K562 (cell line): ENCODE measurements around the gene UPK2. TPM values are rescaled to one million over a fixed set of nuclear protein-coding genes. Genes with fewer than 3 reads are reported as not detected.
A peak's percentile ranks its signal among the peaks of the same experiment; 100 is the strongest.

Source experiments
- CTBP1 ChIP-seq: fragments of 450-650 bp; IDR thresholded peaks from 2 replicates; pipeline ENCODE4 v1.6.1; 2016; ENCODE audit warnings: borderline replicate concordance
- ETS1 ChIP-seq: conservative IDR thresholded peaks from 2 replicates; pipeline ENCODE4 v1.6.1; 2011; ENCODE audit warnings: low read depth, mild to moderate bottlenecking, low read length; ENCODE audit not compliant: control insufficient read depth
- MYC ChIP-seq, 2 experiments: fragments of 250-450 bp in 1 of 2; sonication (Bioruptor Pico) in 1 of 2; IDR thresholded peaks; 2 replicates each; pipeline versions ENCODE4 v1.5.1 to v1.6.1; 2012 to 2021; ENCODE audit warnings: low read depth in 2 of 2, borderline replicate concordance in 1 of 2, improper control_type of control experiment in 1 of 2, low read length in 1 of 2, mild to moderate bottlenecking in 1 of 2, moderate library complexity in 1 of 2
- POLR2G ChIP-seq: fragments of 200-400 bp; formaldehyde crosslinking; IDR thresholded peaks from 2 replicates; pipeline ENCODE4 v1.6.1; 2017; ENCODE audit warnings: low read depth, mild to moderate bottlenecking, antibody characterized with exemption, low read length, moderate library complexity
- SIX5 ChIP-seq, 2 experiments: IDR thresholded peaks; 2 replicates each; pipeline ENCODE4 v1.6.1; 2011; ENCODE audit warnings: low read length in 2 of 2, borderline replicate concordance in 1 of 2, low read depth in 1 of 2, mild to moderate bottlenecking in 1 of 2, moderate library complexity in 1 of 2; ENCODE audit not compliant: insufficient read depth in 1 of 2
- ZBTB12 ChIP-seq: fragments of 250-450 bp; sonication (Bioruptor Pico); IDR thresholded peaks from 2 replicates; pipeline ENCODE4 v1.4.0; 2020
- ZBTB40 ChIP-seq, 2 experiments: fragments of 450-650 bp in 1 of 2; sonication (generic) in 1 of 2; formaldehyde crosslinking in 1 of 2; IDR thresholded peaks; 2 replicates each; pipeline versions ENCODE4 v1.7.1 to v1.9.0; 2016 to 2022; ENCODE audit warnings: inconsistent platforms in 1 of 2, mild to moderate bottlenecking in 1 of 2, missing genetic modification reagents in 1 of 2
- ZBTB5 ChIP-seq: fragments of 450-650 bp; IDR thresholded peaks from 2 replicates; pipeline ENCODE4 v1.6.1; 2017; ENCODE audit warnings: antibody characterized with exemption
- ZBTB7A ChIP-seq: IDR thresholded peaks from 2 replicates; pipeline ENCODE4 v1.6.1; 2011; ENCODE audit warnings: low read depth, mild to moderate bottlenecking, low read length, moderate library complexity, borderline replicate concordance; ENCODE audit not compliant: control insufficient read depth
- ZBTB8A ChIP-seq: fragments of 450-650 bp; IDR thresholded peaks from 2 replicates; pipeline ENCODE4 v1.6.1; 2018; ENCODE audit warnings: mild to moderate bottlenecking, moderate library complexity; ENCODE audit not compliant: partially characterized antibody
- polyA plus RNA-seq, 8 experiments: library from polyadenylated mRNA; depleted of rRNA in 4 of 8; stranded (reverse) in 5 of 8; unstranded in 3 of 8; fragments of >200 nt; fragmentation: Nextera tagmentation in 2 of 8; fragmentation: Illumina TruSeq in 1 of 8; extraction: Ambion mirVana in 2 of 8; extraction: Trizol in 1 of 8; gene quantifications; 2 replicates each; pipeline versions ENCODE4 v1.2.1 to v1.2.3, GENCODE V29; 2011 to 2014; ENCODE audit warnings: inconsistent platforms in 1 of 8, missing spikeins in 1 of 8
- total RNA-seq, 7 experiments: library from RNA; depleted of rRNA in 6 of 7; stranded (reverse); fragments of >200 nt in 6 of 7; fragmentation: Illumina TruSeq in 2 of 7; extraction: Trizol in 2 of 7; gene quantifications; 2 replicates each; pipeline versions ENCODE4 v1.2.1 to v1.2.3, GENCODE V29; 2011 to 2021; ENCODE audit warnings: low replicate concordance in 1 of 7

UPK2 gene
- total and polyA plus RNA-seq, 9 of the 15 experiments (the other 6 are each of a cell fraction or from before 2014, with no cell fraction given), result not detected

- TF ChIP-seq ZBTB12 (CRISPR knock-in tag) (no peak), ETS1 (0 out of 2 replicates have a peak, but pooled peaks have one; percentile 50), POLR2G (peak; percentile 46), ZBTB8A (no peak), SIX5 (IDR thresholded peaks at IDR 0.05; ENCODE audit: borderline replicate concordance in 1 of 2, insufficient read depth in 1 of 2, low read depth in 1 of 2, low read length in 2 of 2) (no peak), ZBTB5 (no peak), CTBP1 (peak; percentile 82), ZBTB7A (peak; percentile 97), ZBTB40 (IDR thresholded peaks at IDR 0.05) (0 out of 2 replicates have a peak, but pooled peaks have one; percentile 5), ZBTB40 (CRISPR knock-in tag; IDR thresholded peaks at IDR 0.05) (no peak), MYC (IDR thresholded peaks at IDR 0.05; ENCODE audit: low read depth, low read length) (no peak; the same call in 1 of the 2 replicates), MYC (CRISPR knock-in tag; IDR thresholded peaks at IDR 0.05; ENCODE audit: borderline replicate concordance, low read depth) (no peak)
These were observed 44.0 kb upstream of the UPK2 start (continued) for GRCh38 chr11:118911880-118912741.
